GM12873 (cell line): ENCODE measurements around the gene ZNF878.

Experiments
- CTCF ChIP-seq: IDR thresholded peaks from 2 replicates; pipeline ENCODE4 v1.5.1; 2012; ENCODE audit warnings: low read depth, mild to moderate bottlenecking, moderate library complexity, low read length, control low read depth; ENCODE audit not compliant: insufficient read depth; ENCODE audit errors: missing control alignments

ZNF878 gene

GRCh38 chr19:12052497-12053169, at the start of gene ZNF878:
Gene ZNF878, minus strand, starts transcription at chr19:12052961. Its CDS starts 160 bp downstream, at chr19:12052801.
- peak; percentile 40 for TF ChIP-seq CTCF

GRCh38 chr19:12098040-12098439, 45.3 kb upstream of the ZNF878 start:
- TF ChIP-seq CTCF, result no peak

- no peak for TF ChIP-seq CTCF
These were observed 42.5 kb upstream of the ZNF878 start for GRCh38 chr19:12095111-12095790.

- no peak for TF ChIP-seq CTCF
These were observed 41.0 kb upstream of the ZNF878 start for GRCh38 chr19:12093777-12094176.

GRCh38 chr19:12092956-12093355, 40.2 kb upstream of the ZNF878 start:
- no peak for TF ChIP-seq CTCF

GRCh38 chr19:12092065-12092867, 39.5 kb upstream of the ZNF878 start:
- no peak for TF ChIP-seq CTCF

- peak; percentile 80 for TF ChIP-seq CTCF
These were observed 38.0 kb upstream of the ZNF878 start for GRCh38 chr19:12090807-12091206.
